SK-N-SH treated with all-trans-retinoic acid at 6 μM for 48 hours (cell line): ENCODE results near the gene ETV1.
"Not testable (repeated sequence)": the region's sequence is repeated elsewhere in the genome, so short reads cannot be mapped to it uniquely, and the experiment has no call there.

Source experiments
- ATAC-seq: fragments of 200-7000 bp; cut with Tn5 transposase; 3 replicates; pipeline ENCODE4 v1.9.1; 2020; ENCODE audit warnings: mild to moderate bottlenecking, moderate library complexity
- ARNTL ChIP-seq: fragments of 450-650 bp; formaldehyde crosslinking; IDR thresholded peaks from 2 replicates; pipeline ENCODE4 v1.5.0; 2020; ENCODE audit warnings: low read depth, mild to moderate bottlenecking, moderate library complexity, borderline replicate concordance
- CSDC2 ChIP-seq: fragments of 250-450 bp; sonication (Bioruptor Pico); IDR thresholded peaks from 2 replicates; pipeline ENCODE4 v1.5.0; 2020; ENCODE audit warnings: mild to moderate bottlenecking, moderate library complexity
- ESRRG ChIP-seq: fragments of 250-450 bp; sonication (Bioruptor Pico); IDR thresholded peaks from 2 replicates; pipeline ENCODE4 v1.6.1; 2021; ENCODE audit warnings: mild to moderate bottlenecking
- GLIS3 ChIP-seq: fragments of 250-450 bp; sonication (Bioruptor Pico); IDR thresholded peaks from 2 replicates; pipeline ENCODE4 v1.5.0; 2020; ENCODE audit warnings: mild to moderate bottlenecking, moderate library complexity
- ISL1 ChIP-seq: fragments of 250-450 bp; sonication (Bioruptor Pico); IDR thresholded peaks from 2 replicates; pipeline ENCODE4 v2.1.2; 2022; ENCODE audit warnings: mild to moderate bottlenecking, moderate library complexity
- OSR1 ChIP-seq: fragments of 250-450 bp; sonication (Bioruptor Pico); IDR thresholded peaks from 2 replicates; pipeline ENCODE4 v1.8.0; 2022; ENCODE audit warnings: moderate library complexity, mild to moderate bottlenecking, inconsistent platforms
- RARB ChIP-seq: fragments of 250-450 bp; sonication (Bioruptor Pico); IDR thresholded peaks from 2 replicates; pipeline ENCODE4 v1.8.0; 2021; ENCODE audit warnings: mild to moderate bottlenecking, moderate library complexity
- SNAI2 ChIP-seq: fragments of 250-450 bp; sonication (Bioruptor Pico); IDR thresholded peaks from 2 replicates; pipeline ENCODE4 v1.5.0; 2020; ENCODE audit warnings: mild to moderate bottlenecking, moderate library complexity
- TCF4 ChIP-seq: fragments of 250-450 bp; sonication (Bioruptor Pico); IDR thresholded peaks from 2 replicates; pipeline ENCODE4 v1.8.0; 2021; ENCODE audit warnings: mild to moderate bottlenecking, moderate library complexity, borderline replicate concordance
- TOX ChIP-seq: fragments of 250-450 bp; sonication (Bioruptor Pico); IDR thresholded peaks from 2 replicates; pipeline ENCODE4 v1.8.0; 2021; ENCODE audit warnings: mild to moderate bottlenecking, moderate library complexity, borderline replicate concordance
- ZC3H10 ChIP-seq: fragments of 250-450 bp; sonication (Bioruptor Pico); IDR thresholded peaks from 2 replicates; pipeline ENCODE4 v1.5.1; 2021; ENCODE audit warnings: mild to moderate bottlenecking, moderate library complexity
- ZFP3 ChIP-seq: fragments of 250-450 bp; sonication (Bioruptor Pico); IDR thresholded peaks from 2 replicates; pipeline ENCODE4 v1.5.0; 2020; ENCODE audit warnings: mild to moderate bottlenecking, moderate library complexity
- ZFP30 ChIP-seq: fragments of 450-650 bp; formaldehyde crosslinking; IDR thresholded peaks from 2 replicates; pipeline ENCODE4 v1.5.0; 2022; ENCODE audit warnings: mild to moderate bottlenecking, moderate library complexity
- ZNF565 ChIP-seq: fragments of 450-650 bp; formaldehyde crosslinking; conservative IDR thresholded peaks from 2 replicates; pipeline ENCODE4 v1.5.0; 2020; ENCODE audit warnings: low read depth, mild to moderate bottlenecking, moderate library complexity
- ZNF70 ChIP-seq: fragments of 450-650 bp; formaldehyde crosslinking; IDR thresholded peaks from 2 replicates; pipeline ENCODE4 v1.5.0; 2020; ENCODE audit warnings: mild to moderate bottlenecking, moderate library complexity
- ZNF8 ChIP-seq: fragments of 450-650 bp; formaldehyde crosslinking; IDR thresholded peaks from 2 replicates; pipeline ENCODE4 v1.5.0; 2020; ENCODE audit warnings: mild to moderate bottlenecking, moderate library complexity
- TF ChIP-seq, protein P1 (sequence below): fragments of 250-450 bp; sonication (Bioruptor Pico); IDR thresholded peaks from 2 replicates; pipeline ENCODE4 v1.5.1; 2021; ENCODE audit warnings: mild to moderate bottlenecking, moderate library complexity
- TF ChIP-seq, protein P2 (sequence below): fragments of 250-450 bp; sonication (Bioruptor Pico); IDR thresholded peaks from 2 replicates; pipeline ENCODE4 v1.8.0; 2020; ENCODE audit warnings: mild to moderate bottlenecking, moderate library complexity, borderline replicate concordance
- TF ChIP-seq, protein P3 (sequence below): fragments of 250-450 bp; sonication (Bioruptor Pico); IDR thresholded peaks from 2 replicates; pipeline ENCODE4 v1.5.0; 2020; ENCODE audit warnings: mild to moderate bottlenecking, moderate library complexity
- TF ChIP-seq, protein P4 (sequence below): fragments of 250-450 bp; sonication (Bioruptor Pico); IDR thresholded peaks from 2 replicates; pipeline ENCODE4 v1.8.0; 2021; ENCODE audit warnings: low read depth, mild to moderate bottlenecking, moderate library complexity, borderline replicate concordance
- TF ChIP-seq, protein P5 (sequence below): fragments of 250-450 bp; sonication (Bioruptor Pico); IDR thresholded peaks from 2 replicates; pipeline ENCODE4 v1.5.1; 2020; ENCODE audit warnings: low read depth, mild to moderate bottlenecking, moderate library complexity

The ETV1 gene

DNA sequence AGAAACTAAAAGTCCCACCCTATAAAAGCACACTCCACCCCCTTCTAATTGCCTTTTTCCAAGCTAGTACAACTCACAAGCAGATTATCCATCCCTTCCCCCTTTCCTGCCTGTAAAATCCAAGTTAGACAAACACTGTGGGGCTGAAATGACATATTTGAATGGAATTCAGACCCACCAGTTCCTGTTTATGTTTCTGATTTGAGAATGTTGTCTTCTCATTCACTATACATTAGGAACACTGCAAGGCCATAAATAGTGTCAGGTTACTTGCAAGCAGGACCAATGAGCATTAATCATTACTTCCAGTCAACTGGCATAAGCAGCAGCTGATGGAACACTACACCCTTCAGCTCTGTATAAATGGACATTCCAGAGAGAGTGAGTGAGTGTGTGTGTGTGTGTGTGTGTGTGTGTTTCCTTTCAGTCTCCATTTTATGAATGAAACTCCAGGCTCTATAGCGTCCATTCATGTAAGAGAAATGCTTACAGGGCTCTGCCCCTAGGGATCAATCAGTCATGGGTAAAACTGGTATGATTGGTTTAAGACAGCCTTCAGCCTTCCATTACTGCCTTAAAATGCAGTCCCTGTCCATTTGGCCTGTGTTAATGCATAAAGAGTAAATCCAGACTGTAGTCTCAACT lies 69.3 kb downstream of the ETV1 start (continued):
- TF ChIP-seq, protein P1, sequence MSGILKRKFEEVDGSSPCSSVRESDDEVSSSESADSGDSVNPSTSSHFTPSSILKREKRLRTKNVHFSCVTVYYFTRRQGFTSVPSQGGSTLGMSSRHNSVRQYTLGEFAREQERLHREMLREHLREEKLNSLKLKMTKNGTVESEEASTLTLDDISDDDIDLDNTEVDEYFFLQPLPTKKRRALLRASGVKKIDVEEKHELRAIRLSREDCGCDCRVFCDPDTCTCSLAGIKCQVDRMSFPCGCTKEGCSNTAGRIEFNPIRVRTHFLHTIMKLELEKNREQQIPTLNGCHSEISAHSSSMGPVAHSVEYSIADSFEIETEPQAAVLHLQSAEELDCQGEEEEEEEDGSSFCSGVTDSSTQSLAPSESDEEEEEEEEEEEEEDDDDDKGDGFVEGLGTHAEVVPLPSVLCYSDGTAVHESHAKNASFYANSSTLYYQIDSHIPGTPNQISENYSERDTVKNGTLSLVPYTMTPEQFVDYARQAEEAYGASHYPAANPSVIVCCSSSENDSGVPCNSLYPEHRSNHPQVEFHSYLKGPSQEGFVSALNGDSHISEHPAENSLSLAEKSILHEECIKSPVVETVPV (CRISPR knock-in tag): peak; percentile 82; the same call in 1 of the 2 replicates

DNA sequence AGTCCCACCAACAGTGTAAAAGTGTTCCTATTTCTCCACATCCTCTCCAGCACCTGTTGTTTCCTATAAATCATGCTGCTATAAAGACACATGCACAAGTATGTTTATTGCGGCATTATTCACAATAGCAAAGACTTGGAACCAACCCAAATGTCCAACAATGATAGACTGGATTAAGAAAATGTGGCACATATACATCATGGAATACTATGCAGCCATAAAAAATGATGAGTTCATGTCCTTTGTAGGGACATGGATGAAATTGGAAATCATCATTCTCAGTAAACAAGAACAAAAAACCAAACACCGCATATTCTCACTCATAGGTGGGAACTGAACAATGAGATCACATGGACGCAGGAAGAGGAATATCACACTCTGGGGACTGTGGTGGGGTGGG lies 71.1 kb downstream of the ETV1 start:
- peak; percentile 52; the same call in 1 of the 2 replicates for TF ChIP-seq ZNF8
- TF ChIP-seq, all 23 proteins: peak for 1; not testable (repeated sequence) for 22
- not testable (repeated sequence) for ATAC-seq

DNA sequence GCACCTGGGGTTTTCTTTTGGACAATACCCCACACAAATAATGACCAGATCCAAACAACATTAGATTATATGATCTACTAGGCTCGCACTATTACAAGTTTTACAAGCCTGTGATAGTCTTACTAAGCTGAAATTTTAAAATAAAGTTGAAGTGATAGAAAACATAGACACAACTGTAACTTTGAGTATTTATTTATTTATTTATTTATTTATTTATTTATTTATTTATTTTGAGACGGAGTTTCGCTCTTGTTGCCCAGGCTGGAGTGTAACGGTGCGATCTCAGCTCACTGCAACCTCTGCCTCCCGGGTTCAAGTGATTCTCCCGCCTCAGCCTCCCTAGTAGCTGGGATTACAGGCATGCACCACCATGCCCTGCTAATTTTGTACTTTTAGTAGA lies 72.4 kb downstream of the ETV1 start:
- ATAC-seq: not testable (repeated sequence)

DNA sequence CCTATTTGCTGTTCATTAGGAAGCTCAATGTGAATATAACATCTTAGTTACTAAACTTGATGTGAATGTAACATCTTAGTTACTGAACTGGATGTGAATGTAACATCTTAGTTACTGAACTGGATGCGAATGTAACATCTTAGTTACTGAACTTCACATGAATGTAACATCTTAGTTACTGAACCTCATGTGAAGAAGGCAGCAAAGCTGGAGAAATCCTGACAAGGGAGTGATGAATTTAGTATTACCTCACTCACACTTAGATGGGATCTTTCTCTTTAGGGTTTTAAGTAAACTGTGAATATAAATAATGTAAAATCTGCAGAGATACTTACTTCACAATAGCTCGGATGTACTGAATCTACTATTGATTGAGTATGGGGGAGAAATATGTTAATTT lies 73.6 kb downstream of the ETV1 start:
- TF ChIP-seq ZNF565 (CRISPR knock-in tag): no peak
- TF ChIP-seq CSDC2 (CRISPR knock-in tag): no peak
- TF ChIP-seq, protein P2, sequence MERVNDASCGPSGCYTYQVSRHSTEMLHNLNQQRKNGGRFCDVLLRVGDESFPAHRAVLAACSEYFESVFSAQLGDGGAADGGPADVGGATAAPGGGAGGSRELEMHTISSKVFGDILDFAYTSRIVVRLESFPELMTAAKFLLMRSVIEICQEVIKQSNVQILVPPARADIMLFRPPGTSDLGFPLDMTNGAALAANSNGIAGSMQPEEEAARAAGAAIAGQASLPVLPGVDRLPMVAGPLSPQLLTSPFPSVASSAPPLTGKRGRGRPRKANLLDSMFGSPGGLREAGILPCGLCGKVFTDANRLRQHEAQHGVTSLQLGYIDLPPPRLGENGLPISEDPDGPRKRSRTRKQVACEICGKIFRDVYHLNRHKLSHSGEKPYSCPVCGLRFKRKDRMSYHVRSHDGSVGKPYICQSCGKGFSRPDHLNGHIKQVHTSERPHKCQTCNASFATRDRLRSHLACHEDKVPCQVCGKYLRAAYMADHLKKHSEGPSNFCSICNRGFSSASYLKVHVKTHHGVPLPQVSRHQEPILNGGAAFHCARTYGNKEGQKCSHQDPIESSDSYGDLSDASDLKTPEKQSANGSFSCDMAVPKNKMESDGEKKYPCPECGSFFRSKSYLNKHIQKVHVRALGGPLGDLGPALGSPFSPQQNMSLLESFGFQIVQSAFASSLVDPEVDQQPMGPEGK (CRISPR knock-in tag): no peak
- no peak for TF ChIP-seq ZC3H10 (CRISPR knock-in tag)
- no peak for TF ChIP-seq RARB
- no peak for TF ChIP-seq GLIS3 (CRISPR knock-in tag)
- no peak for TF ChIP-seq ARNTL
- no peak for TF ChIP-seq ZNF70
- TF ChIP-seq ZNF8: no peak
- TF ChIP-seq, protein P1 (CRISPR knock-in tag): no peak
- no peak for TF ChIP-seq ZFP3 (CRISPR knock-in tag)
- no peak for TF ChIP-seq TCF4 (CRISPR knock-in tag)
- no peak for TF ChIP-seq OSR1 (CRISPR knock-in tag)
- TF ChIP-seq ISL1 (CRISPR knock-in tag): no peak
- TF ChIP-seq, protein P3, sequence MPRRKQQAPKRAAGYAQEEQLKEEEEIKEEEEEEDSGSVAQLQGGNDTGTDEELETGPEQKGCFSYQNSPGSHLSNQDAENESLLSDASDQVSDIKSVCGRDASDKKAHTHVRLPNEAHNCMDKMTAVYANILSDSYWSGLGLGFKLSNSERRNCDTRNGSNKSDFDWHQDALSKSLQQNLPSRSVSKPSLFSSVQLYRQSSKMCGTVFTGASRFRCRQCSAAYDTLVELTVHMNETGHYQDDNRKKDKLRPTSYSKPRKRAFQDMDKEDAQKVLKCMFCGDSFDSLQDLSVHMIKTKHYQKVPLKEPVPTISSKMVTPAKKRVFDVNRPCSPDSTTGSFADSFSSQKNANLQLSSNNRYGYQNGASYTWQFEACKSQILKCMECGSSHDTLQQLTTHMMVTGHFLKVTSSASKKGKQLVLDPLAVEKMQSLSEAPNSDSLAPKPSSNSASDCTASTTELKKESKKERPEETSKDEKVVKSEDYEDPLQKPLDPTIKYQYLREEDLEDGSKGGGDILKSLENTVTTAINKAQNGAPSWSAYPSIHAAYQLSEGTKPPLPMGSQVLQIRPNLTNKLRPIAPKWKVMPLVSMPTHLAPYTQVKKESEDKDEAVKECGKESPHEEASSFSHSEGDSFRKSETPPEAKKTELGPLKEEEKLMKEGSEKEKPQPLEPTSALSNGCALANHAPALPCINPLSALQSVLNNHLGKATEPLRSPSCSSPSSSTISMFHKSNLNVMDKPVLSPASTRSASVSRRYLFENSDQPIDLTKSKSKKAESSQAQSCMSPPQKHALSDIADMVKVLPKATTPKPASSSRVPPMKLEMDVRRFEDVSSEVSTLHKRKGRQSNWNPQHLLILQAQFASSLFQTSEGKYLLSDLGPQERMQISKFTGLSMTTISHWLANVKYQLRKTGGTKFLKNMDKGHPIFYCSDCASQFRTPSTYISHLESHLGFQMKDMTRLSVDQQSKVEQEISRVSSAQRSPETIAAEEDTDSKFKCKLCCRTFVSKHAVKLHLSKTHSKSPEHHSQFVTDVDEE (CRISPR knock-in tag): no peak
- no peak for TF ChIP-seq SNAI2
- TF ChIP-seq, all 23 proteins: peak for 0
- no peak for ATAC-seq

DNA sequence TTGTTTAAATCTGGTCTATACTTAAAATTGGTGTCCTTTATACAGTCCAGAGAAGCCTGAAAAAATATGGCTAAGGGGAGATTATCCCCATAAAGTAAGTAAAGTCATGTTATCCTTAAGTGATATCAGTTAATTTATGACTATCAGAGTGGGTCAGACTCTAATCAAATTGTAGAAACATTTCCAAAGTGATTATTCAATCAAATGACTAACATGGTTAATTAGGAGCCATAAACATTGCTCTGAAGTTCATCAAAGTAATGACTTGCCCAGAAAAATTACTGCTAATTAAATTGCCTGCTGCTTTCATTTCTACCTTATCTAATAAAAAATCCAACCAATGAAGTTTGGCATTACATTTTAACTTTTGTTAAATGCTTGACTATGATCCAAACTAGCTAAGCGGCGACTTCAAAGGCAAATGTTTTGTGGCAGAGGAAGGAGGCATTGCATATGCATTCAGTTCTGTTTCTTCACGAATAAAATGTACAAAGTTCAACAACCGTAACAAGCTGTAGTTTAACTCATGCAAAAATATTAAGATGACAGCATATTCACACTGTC lies 76.7 kb downstream of the ETV1 start:
- no peak for ATAC-seq
- TF ChIP-seq ARNTL (peak; percentile 55; the same call in 1 of the 2 replicates), ZNF8 (peak; percentile 71; the same call in 1 of the 2 replicates), TOX (CRISPR knock-in tag) (no peak; the same call in 1 of the 2 replicates), ZFP30 (CRISPR knock-in tag) (no peak), RARB (no peak), TCF4 (CRISPR knock-in tag) (peak; percentile 99), CSDC2 (CRISPR knock-in tag) (no peak), ISL1 (CRISPR knock-in tag) (peak; percentile 99), ESRRG (CRISPR knock-in tag) (peak; percentile 93), ZFP3 (CRISPR knock-in tag) (no peak), ZC3H10 (CRISPR knock-in tag) (peak; percentile 93), ZNF565 (CRISPR knock-in tag) (peak; percentile 63; the same call in 1 of the 2 replicates)
- TF ChIP-seq, protein P4, sequence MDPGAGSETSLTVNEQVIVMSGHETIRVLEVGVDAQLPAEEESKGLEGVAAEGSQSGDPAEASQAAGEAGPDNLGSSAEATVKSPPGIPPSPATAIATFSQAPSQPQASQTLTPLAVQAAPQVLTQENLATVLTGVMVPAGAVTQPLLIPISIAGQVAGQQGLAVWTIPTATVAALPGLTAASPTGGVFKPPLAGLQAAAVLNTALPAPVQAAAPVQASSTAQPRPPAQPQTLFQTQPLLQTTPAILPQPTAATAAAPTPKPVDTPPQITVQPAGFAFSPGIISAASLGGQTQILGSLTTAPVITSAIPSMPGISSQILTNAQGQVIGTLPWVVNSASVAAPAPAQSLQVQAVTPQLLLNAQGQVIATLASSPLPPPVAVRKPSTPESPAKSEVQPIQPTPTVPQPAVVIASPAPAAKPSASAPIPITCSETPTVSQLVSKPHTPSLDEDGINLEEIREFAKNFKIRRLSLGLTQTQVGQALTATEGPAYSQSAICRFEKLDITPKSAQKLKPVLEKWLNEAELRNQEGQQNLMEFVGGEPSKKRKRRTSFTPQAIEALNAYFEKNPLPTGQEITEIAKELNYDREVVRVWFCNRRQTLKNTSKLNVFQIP (CRISPR knock-in tag): peak; percentile 84; the same call in 1 of the 2 replicates
- TF ChIP-seq, protein P5, sequence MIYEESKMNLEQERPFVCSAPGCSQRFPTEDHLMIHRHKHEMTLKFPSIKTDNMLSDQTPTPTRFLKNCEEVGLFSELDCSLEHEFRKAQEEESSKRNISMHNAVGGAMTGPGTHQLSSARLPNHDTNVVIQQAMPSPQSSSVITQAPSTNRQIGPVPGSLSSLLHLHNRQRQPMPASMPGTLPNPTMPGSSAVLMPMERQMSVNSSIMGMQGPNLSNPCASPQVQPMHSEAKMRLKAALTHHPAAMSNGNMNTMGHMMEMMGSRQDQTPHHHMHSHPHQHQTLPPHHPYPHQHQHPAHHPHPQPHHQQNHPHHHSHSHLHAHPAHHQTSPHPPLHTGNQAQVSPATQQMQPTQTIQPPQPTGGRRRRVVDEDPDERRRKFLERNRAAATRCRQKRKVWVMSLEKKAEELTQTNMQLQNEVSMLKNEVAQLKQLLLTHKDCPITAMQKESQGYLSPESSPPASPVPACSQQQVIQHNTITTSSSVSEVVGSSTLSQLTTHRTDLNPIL (CRISPR knock-in tag): peak; percentile 96
- TF ChIP-seq, protein P1 (CRISPR knock-in tag): peak; percentile 98
